GM23338 (cell line): ENCODE results near the gene L1CAM. TPM values are rescaled to one million over a fixed set of nuclear protein-coding genes. Genes with fewer than 3 reads are reported as not detected.

Source experiments
- ATAC-seq: fragments of 200-7000 bp; cut with Tn5 transposase; 3 replicates; pipeline ENCODE4 v1.9.1; 2020
- DNase-seq: peaks from one replicate; pipeline ENCODE4 v3.0.0-alpha.2; 2015; ENCODE audit warnings: low spot score
- H2AFZ ChIP-seq: fragments of 200-600 bp; sonication (generic); 2 replicates; pipeline ENCODE4 v1.8.0; 2016; ENCODE audit warnings: antibody characterized with exemption, mild to moderate bottlenecking, moderate library complexity
- H3F3A ChIP-seq: fragments of 200-600 bp; sonication (generic); replicated peaks from 2 replicates; pipeline ENCODE4 v1.8.0; 2017; ENCODE audit warnings: antibody characterized with exemption, mixed run types, low read depth
- H3K27ac ChIP-seq: fragments of 200-600 bp; sonication (generic); 2 replicates; pipeline ENCODE4 v1.6.1; 2016; ENCODE audit warnings: low read depth
- H3K27me3 ChIP-seq: fragments of 200-600 bp; sonication (generic); 2 replicates; pipeline ENCODE4 v1.8.0; 2016; ENCODE audit warnings: mild to moderate bottlenecking, mixed run types, moderate library complexity; ENCODE audit not compliant: insufficient read depth
- H3K36me3 ChIP-seq: fragments of 200-600 bp; sonication (generic); 2 replicates; pipeline ENCODE4 v1.8.0; 2016; ENCODE audit warnings: mild to moderate bottlenecking; ENCODE audit not compliant: insufficient read depth
- H3K4me1 ChIP-seq: fragments of 200-600 bp; sonication (generic); 2 replicates; pipeline ENCODE4 v1.8.0; 2016; ENCODE audit warnings: mild to moderate bottlenecking, moderate library complexity; ENCODE audit not compliant: insufficient read depth
- H3K4me2 ChIP-seq: fragments of 200-600 bp; sonication (generic); 2 replicates; pipeline ENCODE4 v1.7.1; 2017; ENCODE audit warnings: mixed run types
- H3K4me3 ChIP-seq: fragments of 200-600 bp; sonication (generic); 2 replicates; pipeline ENCODE4 v1.6.1; 2016; ENCODE audit warnings: mixed run types
- H3K79me2 ChIP-seq: fragments of 200-600 bp; sonication (generic); replicated peaks from 2 replicates; pipeline ENCODE4 v1.8.0; 2017; ENCODE audit warnings: mild to moderate bottlenecking; ENCODE audit not compliant: insufficient read depth
- H3K9me2 ChIP-seq: fragments of 200-600 bp; sonication (generic); 2 replicates; pipeline ENCODE4 v1.8.0; 2017; ENCODE audit not compliant: insufficient read depth
- H4K20me1 ChIP-seq: fragments of 200-600 bp; sonication (generic); replicated peaks from 2 replicates; pipeline ENCODE4 v1.8.0; 2017; ENCODE audit warnings: mild to moderate bottlenecking; ENCODE audit not compliant: insufficient read depth
- H3K27ac Mint-ChIP-seq: 2 replicates; pipeline ENCODE4 v1.8.0; 2020; ENCODE audit warnings: inconsistent platforms, mild to moderate bottlenecking, moderate library complexity, mixed read lengths
- H3K27me3 Mint-ChIP-seq: 3 replicates; pipeline ENCODE4 v1.8.0; 2022; ENCODE audit warnings: low read depth, mild to moderate bottlenecking, moderate library complexity, mixed read lengths, inconsistent platforms; ENCODE audit not compliant: insufficient read depth, poor library complexity
- H3K36me3 Mint-ChIP-seq: 3 replicates; pipeline ENCODE4 v1.8.0; 2021; ENCODE audit warnings: low read depth, mild to moderate bottlenecking, inconsistent platforms, moderate library complexity, mixed read lengths
- H3K4me1 Mint-ChIP-seq: 3 replicates; pipeline ENCODE4 v1.8.0; 2020; ENCODE audit warnings: mild to moderate bottlenecking, inconsistent platforms, mixed read lengths
- H3K4me3 Mint-ChIP-seq: 3 replicates; pipeline ENCODE4 v1.8.0; 2021; ENCODE audit warnings: moderate library complexity, mild to moderate bottlenecking, inconsistent platforms, mixed read lengths
- H3K9me3 Mint-ChIP-seq: 3 replicates; pipeline ENCODE4 v1.8.0; 2020; ENCODE audit warnings: moderate library complexity, mild to moderate bottlenecking, inconsistent platforms, mixed read lengths
- CTCF ChIP-seq, 2 experiments: fragments of 200-600 bp in 1 of 2; sonication (generic) in 1 of 2; conservative IDR thresholded peaks; 2 replicates each; pipeline versions ENCODE4 v1.5.1 to v1.6.1; 2016 to 2017; ENCODE audit warnings: antibody characterized with exemption in 2 of 2, low read depth in 2 of 2, mild to moderate bottlenecking in 2 of 2, moderate library complexity in 1 of 2
- ETS1 ChIP-seq: IDR thresholded peaks from 2 replicates; pipeline ENCODE4 v1.6.1; 2016; ENCODE audit warnings: antibody characterized with exemption
- EZH2 ChIP-seq: fragments of 200-600 bp; sonication (generic); IDR thresholded peaks from one replicate; pipeline ENCODE4 v1.8.0; 2017; ENCODE audit warnings: antibody characterized with exemption, mild to moderate bottlenecking, low read depth; ENCODE audit not compliant: unreplicated experiment
- EZH2phosphoT487 ChIP-seq: fragments of 200-600 bp; sonication (generic); IDR thresholded peaks from one replicate; pipeline ENCODE4 v1.8.1; 2018; ENCODE audit warnings: antibody characterized with exemption; ENCODE audit not compliant: unreplicated experiment
- JUNB ChIP-seq: IDR thresholded peaks from one replicate; pipeline ENCODE4 v1.6.1; 2016; ENCODE audit warnings: antibody characterized with exemption; ENCODE audit not compliant: unreplicated experiment
- REST ChIP-seq: IDR thresholded peaks from one replicate; pipeline ENCODE4 v1.6.1; 2018; ENCODE audit warnings: antibody characterized with exemption; ENCODE audit not compliant: unreplicated experiment
- STAT1 ChIP-seq: IDR thresholded peaks from one replicate; pipeline ENCODE4 v1.6.1; 2016; ENCODE audit warnings: antibody characterized with exemption; ENCODE audit not compliant: unreplicated experiment
- ZNF462 ChIP-seq: fragments of 250-450 bp; sonication (Bioruptor Pico); IDR thresholded peaks from 2 replicates; pipeline ENCODE4 v1.5.0; 2020; ENCODE audit warnings: mild to moderate bottlenecking, moderate library complexity
- polyA plus RNA-seq: library from polyadenylated mRNA; unstranded; fragments of >200 nt; fragmentation: Nextera tagmentation; extraction: Ambion mirVana; gene quantifications from 2 replicates; pipeline ENCODE4 v1.2.1, GENCODE V29; 2016
- total RNA-seq: library from RNA; depleted of rRNA; stranded (reverse); fragments of >200 nt; shearing (Covaris generic); gene quantifications from 2 replicates; pipeline ENCODE4 v1.2.3, GENCODE V29; 2014

L1CAM gene
- total and polyA plus RNA-seq, 2 experiments from 2014 or later: 7.4 to 29.2 TPM

- TF ChIP-seq ETS1: no peak
These were observed 27.7 kb upstream of the L1CAM start (continued) for GRCh38 chrX:153913701-153914100.

- TF ChIP-seq EZH2phosphoT487 (no peak), JUNB (no peak), EZH2 (no peak), REST (no peak)
- Histone ChIP-seq H3K79me2 (no peaks in the 10 kb centered on the region), H3K9me2 (no peaks in the 10 kb centered on the region), H3K4me2 (no peak overlapping the region), H3K4me1 (no peaks in the 10 kb centered on the region), H3K4me3 (no peak overlapping the region), H4K20me1 (no peaks in the 10 kb centered on the region), H3K36me3 (no peaks in the 10 kb centered on the region), H2AFZ (no peak overlapping the region), H3F3A (no peaks in the 10 kb centered on the region), H3K27ac (no peak overlapping the region), H3K27me3 (no peaks in the 10 kb centered on the region)
- no peak overlapping the region for H3K4me3 Mint-ChIP-seq
- no peak overlapping the region for H3K27ac Mint-ChIP-seq
- H3K9me3 Mint-ChIP-seq: no peaks in the 10 kb centered on the region; the same call in 2 of the 3 replicates
- DNase-seq: no peak
- no peaks in the 10 kb centered on the region; the same call in 2 of the 3 replicates for H3K4me1 Mint-ChIP-seq
- no peak for ATAC-seq
- peaks cover 24% of the 10 kb centered on the region for H3K36me3 Mint-ChIP-seq
- H3K27me3 Mint-ChIP-seq: no peaks in the 10 kb centered on the region
These were observed 27.2 kb upstream of the L1CAM start for GRCh38 chrX:153913211-153913610.

GRCh38 chrX:153911798-153912197, 25.8 kb upstream of the L1CAM start:
- H3K4me2 ChIP-seq: no peak overlapping the region
- H3K79me2 ChIP-seq: no peaks in the 10 kb centered on the region
- H3K27me3 ChIP-seq: no peaks in the 10 kb centered on the region
- no peaks in the 10 kb centered on the region for H3K4me1 ChIP-seq
- H3K36me3 ChIP-seq: no peaks in the 10 kb centered on the region
- H3K27me3 Mint-ChIP-seq: no peaks in the 10 kb centered on the region
- H4K20me1 ChIP-seq: no peaks in the 10 kb centered on the region
- H3K27ac Mint-ChIP-seq: no peak overlapping the region; the same call in 1 of the 2 replicates
- H3K9me3 Mint-ChIP-seq: no peaks in the 10 kb centered on the region; the same call in 2 of the 3 replicates
- no peak overlapping the region for H2AFZ ChIP-seq
- no peak overlapping the region for H3K4me3 Mint-ChIP-seq
- no peak overlapping the region for H3K4me3 ChIP-seq
- no peaks in the 10 kb centered on the region; the same call in 2 of the 3 replicates for H3K4me1 Mint-ChIP-seq
- ATAC-seq (no peak), DNase-seq (no peak)
- no peak overlapping the region for H3K27ac ChIP-seq
- no peaks in the 10 kb centered on the region for H3F3A ChIP-seq
- H3K9me2 ChIP-seq: no peaks in the 10 kb centered on the region
- H3K36me3 Mint-ChIP-seq: peaks cover 16% of the 10 kb centered on the region; the same call in 2 of the 3 replicates
- TF ChIP-seq CTCF (conservative IDR thresholded peaks at IDR 0.05; ENCODE audit: low read depth in 2 of 2): no peak
- TF ChIP-seq STAT1: no peak
- TF ChIP-seq ZNF462 (CRISPR knock-in tag): no peak
